ENCODE measurements around the gene TP63. TPM values are rescaled to one million over a fixed set of nuclear protein-coding genes. Genes with fewer than 3 reads are reported as not detected.

TP63 gene
- total RNA-seq, 1 experiment from 2014 or later: 4.9 TPM

DNA sequence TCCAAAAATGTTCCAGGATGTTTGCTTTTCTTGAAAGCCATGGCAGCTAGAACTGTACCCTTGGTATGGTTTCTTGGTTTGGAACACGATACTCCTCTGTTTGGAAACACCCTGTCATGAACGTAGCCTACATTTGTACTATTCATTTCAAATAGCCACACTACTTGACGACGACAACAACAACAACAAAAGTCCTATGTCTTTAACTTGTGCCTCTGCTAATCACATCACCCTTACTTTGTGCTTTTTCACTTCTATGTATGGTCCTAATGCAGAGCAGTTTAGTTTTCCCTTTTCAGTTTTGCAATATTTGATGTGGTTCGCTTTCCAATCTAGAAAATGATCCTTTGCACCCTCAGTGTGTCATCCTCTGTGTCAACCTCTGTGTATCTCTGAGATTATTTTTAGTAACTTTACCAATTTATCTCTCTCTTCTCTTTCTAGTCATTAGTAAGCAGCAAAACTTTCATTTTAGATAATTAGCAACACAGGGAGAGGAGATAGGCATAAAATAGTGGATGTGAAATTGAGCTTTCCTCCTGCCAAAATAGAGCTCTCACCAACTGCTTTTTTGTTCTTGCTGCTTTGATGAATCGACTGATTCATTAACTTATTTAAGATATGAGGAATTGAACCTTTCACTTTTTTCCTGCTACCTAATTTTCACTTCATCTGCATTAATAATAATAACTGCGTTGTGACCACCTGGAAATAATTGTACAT, 44.1 kb upstream of the TP63 start:
- peak overlapping the region; percentile 31 for H3K27ac ChIP-seq (ENCODE audit: low read depth, low read length, poor library complexity, severe bottlenecking)
- no peak overlapping the region for H3K4me3 ChIP-seq (ENCODE audit: low read depth, low read length, poor library complexity, severe bottlenecking)
- CTCF ChIA-PET: no interaction called here
- intact Hi-C loops (cut with micrococcal nuclease; ENCODE audit: unreplicated experiment): no loop called here
- peaks cover 22% of the 10 kb centered on the region for H3K4me1 ChIP-seq (ENCODE audit: insufficient read depth, low read length, poor library complexity, severe bottlenecking)
- no peaks in the 10 kb centered on the region for H3K36me3 ChIP-seq (ENCODE audit: insufficient read depth, low read length, poor library complexity, severe bottlenecking)
- peaks cover 6% of the 10 kb centered on the region for H3K9me3 ChIP-seq (ENCODE audit: low read depth, low read length, poor library complexity, severe bottlenecking)
- BruUV-seq (replicated peaks): no TSS peak
- H3K27me3 ChIP-seq (replicated peaks; ENCODE audit: insufficient read depth, low read depth, low read length, poor library complexity): no peaks in the 10 kb centered on the region
- TF ChIP-seq, protein P1, sequence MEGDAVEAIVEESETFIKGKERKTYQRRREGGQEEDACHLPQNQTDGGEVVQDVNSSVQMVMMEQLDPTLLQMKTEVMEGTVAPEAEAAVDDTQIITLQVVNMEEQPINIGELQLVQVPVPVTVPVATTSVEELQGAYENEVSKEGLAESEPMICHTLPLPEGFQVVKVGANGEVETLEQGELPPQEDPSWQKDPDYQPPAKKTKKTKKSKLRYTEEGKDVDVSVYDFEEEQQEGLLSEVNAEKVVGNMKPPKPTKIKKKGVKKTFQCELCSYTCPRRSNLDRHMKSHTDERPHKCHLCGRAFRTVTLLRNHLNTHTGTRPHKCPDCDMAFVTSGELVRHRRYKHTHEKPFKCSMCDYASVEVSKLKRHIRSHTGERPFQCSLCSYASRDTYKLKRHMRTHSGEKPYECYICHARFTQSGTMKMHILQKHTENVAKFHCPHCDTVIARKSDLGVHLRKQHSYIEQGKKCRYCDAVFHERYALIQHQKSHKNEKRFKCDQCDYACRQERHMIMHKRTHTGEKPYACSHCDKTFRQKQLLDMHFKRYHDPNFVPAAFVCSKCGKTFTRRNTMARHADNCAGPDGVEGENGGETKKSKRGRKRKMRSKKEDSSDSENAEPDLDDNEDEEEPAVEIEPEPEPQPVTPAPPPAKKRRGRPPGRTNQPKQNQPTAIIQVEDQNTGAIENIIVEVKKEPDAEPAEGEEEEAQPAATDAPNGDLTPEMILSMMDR (conservative IDR thresholded peaks at IDR 0.05; ENCODE audit: low read depth, low read length): no peak
- TF ChIP-seq EZH2 (IDR thresholded peaks at IDR 0.05; ENCODE audit: borderline replicate concordance, low read depth, low read length, poor library complexity, severe bottlenecking): no peak
- no peak for DNase-seq (ENCODE audit: low spot score)
- POLR2A ChIA-PET (ENCODE audit: low non-redundant PET): no interaction called here

DNA sequence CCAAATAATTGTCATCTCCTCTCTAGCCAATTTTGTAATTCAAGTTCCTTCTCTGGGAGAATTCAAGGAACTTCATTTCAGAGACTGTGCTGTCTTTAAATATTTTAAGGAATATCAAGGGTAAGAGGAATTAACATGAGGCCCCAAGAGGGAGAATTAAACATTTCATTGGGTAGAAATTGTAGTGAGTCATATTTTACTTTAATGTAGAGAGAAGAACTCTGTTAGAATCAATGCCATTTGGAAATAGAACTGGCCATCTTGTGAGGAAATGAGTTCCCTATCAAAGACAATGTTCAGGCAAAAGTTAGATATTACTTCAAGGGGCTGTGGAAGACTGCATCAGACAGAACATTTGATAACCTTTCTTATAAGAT, 43.5 kb upstream of the TP63 start:
- POLR2A ChIA-PET (ENCODE audit: low non-redundant PET): no interaction called here
- peaks cover 22% of the 10 kb centered on the region for H3K4me1 ChIP-seq (ENCODE audit: insufficient read depth, low read length, poor library complexity, severe bottlenecking)
- intact Hi-C loops (cut with micrococcal nuclease; ENCODE audit: unreplicated experiment): no loop called here
- H3K4me3 ChIP-seq (ENCODE audit: low read depth, low read length, poor library complexity, severe bottlenecking): no peak overlapping the region
- H3K36me3 ChIP-seq (ENCODE audit: insufficient read depth, low read length, poor library complexity, severe bottlenecking): peaks cover under 1% of the 10 kb centered on the region
- H3K9me3 ChIP-seq (ENCODE audit: low read depth, low read length, poor library complexity, severe bottlenecking): peaks cover 11% of the 10 kb centered on the region
- DNase-seq (ENCODE audit: low spot score): peak; percentile 9
- no TSS peak for BruUV-seq (replicated peaks)
- CTCF ChIA-PET: no interaction called here
- no peaks in the 10 kb centered on the region for H3K27me3 ChIP-seq (replicated peaks; ENCODE audit: insufficient read depth, low read depth, low read length, poor library complexity)
- H3K27ac ChIP-seq (ENCODE audit: low read depth, low read length, poor library complexity, severe bottlenecking): peak overlapping the region; percentile 31
- TF ChIP-seq, protein P1 (conservative IDR thresholded peaks at IDR 0.05; ENCODE audit: low read depth, low read length): no peak
- no peak for TF ChIP-seq EZH2 (IDR thresholded peaks at IDR 0.05; ENCODE audit: borderline replicate concordance, low read depth, low read length, poor library complexity, severe bottlenecking)

DNA sequence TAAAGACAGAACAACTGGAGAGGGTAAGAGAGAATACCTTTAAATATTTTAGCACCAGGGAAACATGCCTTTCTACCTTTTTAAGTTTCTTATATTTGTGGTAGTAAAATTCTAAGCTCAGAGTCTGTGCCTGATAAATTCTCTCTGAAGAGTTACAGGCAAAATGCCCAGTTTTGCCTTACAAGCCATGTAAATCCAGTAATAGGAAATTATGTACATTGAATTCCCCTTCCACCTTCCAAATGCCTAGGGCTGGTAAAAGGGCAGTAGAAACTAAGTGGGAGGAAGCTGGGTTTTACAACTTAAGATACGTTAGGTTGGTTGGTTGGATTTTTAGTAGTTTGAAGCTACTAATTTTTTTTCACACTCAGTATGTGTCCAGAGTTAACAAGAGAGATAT, 43.1 kb upstream of the TP63 start:
- ChIA-PET CTCF (no interaction called here), POLR2A (ENCODE audit: low non-redundant PET) (no interaction called here)
- DNase-seq (ENCODE audit: low spot score): peak; percentile 53
- peaks cover 22% of the 10 kb centered on the region for H3K4me1 ChIP-seq (ENCODE audit: insufficient read depth, low read length, poor library complexity, severe bottlenecking)
- H3K27me3 ChIP-seq (replicated peaks; ENCODE audit: insufficient read depth, low read depth, low read length, poor library complexity): no peaks in the 10 kb centered on the region
- intact Hi-C loops (cut with micrococcal nuclease; ENCODE audit: unreplicated experiment): no loop called here
- no TSS peak for BruUV-seq (replicated peaks)
- peaks cover 5% of the 10 kb centered on the region for H3K36me3 ChIP-seq (ENCODE audit: insufficient read depth, low read length, poor library complexity, severe bottlenecking)
- H3K27ac ChIP-seq (ENCODE audit: low read depth, low read length, poor library complexity, severe bottlenecking): peak overlapping the region; percentile 31
- no peak overlapping the region for H3K4me3 ChIP-seq (ENCODE audit: low read depth, low read length, poor library complexity, severe bottlenecking)
- H3K9me3 ChIP-seq (ENCODE audit: low read depth, low read length, poor library complexity, severe bottlenecking): peaks cover 15% of the 10 kb centered on the region
- TF ChIP-seq, protein P1 (conservative IDR thresholded peaks at IDR 0.05; ENCODE audit: low read depth, low read length): no peak
